Measurements from ENCODE around the gene PRPS1L1. TPM values are rescaled to one million over a fixed set of nuclear protein-coding genes. Genes with fewer than 3 reads are reported as not detected.

Gene PRPS1L1
- total and polyA plus RNA-seq, 10 of the 15 experiments (the other 5 are each of a cell fraction or from before 2014, with no cell fraction given), result not detected

DNA sequence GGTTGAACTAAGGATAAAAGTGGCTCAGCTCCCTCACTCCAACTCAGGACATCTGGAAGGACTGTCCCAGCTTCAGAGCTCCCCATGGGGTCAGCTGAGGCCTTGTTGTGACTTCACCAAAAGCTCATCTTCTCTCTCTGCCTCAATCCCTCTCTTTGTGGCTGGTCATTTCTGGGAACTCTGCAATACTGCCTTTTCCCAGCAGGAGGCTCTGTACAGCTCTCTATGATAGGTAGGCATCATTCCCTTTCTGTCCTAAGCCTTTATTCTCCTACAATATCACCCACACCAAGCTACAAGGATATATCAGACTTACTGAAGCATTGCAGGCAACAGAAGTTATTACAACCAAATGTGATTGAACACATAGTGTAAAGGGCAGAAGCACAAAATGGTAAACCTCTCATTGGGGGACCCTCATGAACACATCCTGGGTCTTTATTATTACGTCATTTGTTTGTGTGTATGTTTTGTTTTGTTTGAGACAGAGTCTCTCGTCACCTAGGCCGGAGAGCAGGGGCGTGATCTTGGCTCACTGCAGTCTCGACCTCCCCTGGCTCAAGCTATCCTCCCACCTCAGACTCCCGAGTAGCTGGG, 36.7 kb upstream of the PRPS1L1 start:
- Histone ChIP-seq H3K79me2 (ENCODE audit: control insufficient read depth, insufficient read depth, low read length) (no peaks in the 10 kb centered on the region), H3K27ac (ENCODE audit: control insufficient read depth, insufficient read depth) (no peak overlapping the region), H4K20me1 (ENCODE audit: control insufficient read depth, insufficient read depth) (no peaks in the 10 kb centered on the region), H2AFZ (ENCODE audit: control insufficient read depth, low read depth, low read length) (no peak overlapping the region), H3K36me3 (ENCODE audit: control insufficient read depth in 2 of 2, insufficient read depth in 2 of 2, low read length in 1 of 2) (no peaks in the 10 kb centered on the region), H3K4me3 (no peak overlapping the region), H3K27me3 (replicated peaks in 1 of 2; ENCODE audit: control insufficient read depth in 2 of 2, insufficient read depth in 2 of 2, low read length in 1 of 2) (no peaks in the 10 kb centered on the region), H3K9me3 (replicated peaks; ENCODE audit: control insufficient read depth, insufficient read depth, low read length) (no peaks in the 10 kb centered on the region), H3K4me2 (ENCODE audit: control insufficient read depth, insufficient read depth) (no peak overlapping the region), H3K9ac (ENCODE audit: control insufficient read depth, insufficient read depth, low read length) (no peak overlapping the region), H3K4me1 (ENCODE audit: control insufficient read depth, insufficient read depth, low read length) (no peaks in the 10 kb centered on the region)
- FAIRE-seq (no peak), ATAC-seq (peak; percentile 68), DNase-seq (ENCODE audit: low read depth, low spot score) (no peak)
- 21% methylated on average over 6 of the region's 6 CpGs for WGBS (ENCODE audit: insufficient coverage, insufficient replicate concordance, low lambda C conversion rate, missing lambda C conversion rate)
- intact Hi-C loops (cut with micrococcal nuclease; ENCODE audit: unreplicated experiment), result loop anchor here (1.0 kb wide), 1 partner anchor 281 kb away; no protein-coding TSS in a partner anchor
- no TSS peak for BruUV-seq (replicated peaks)
- POLR2A ChIA-PET, result no interaction called here
- in situ Hi-C loops (cut with MboI), result no loop called here
- RAD21 ChIA-PET (ENCODE audit: unreplicated experiment), result interaction anchor here (1.2 to 1.7 kb wide), 2 partner anchors 153 to 294 kb away, joined by 3 read pairs; no protein-coding TSS in a partner anchor
- CTCF ChIA-PET, result interaction anchor here (0.6 to 1.4 kb wide), 13 partner anchors 10 to 293 kb away, joined by 3 to 8 read pairs (median 4); no protein-coding TSS in a partner anchor
- SMC1A ChIA-PET (ENCODE audit: uncharacterized antibody, unreplicated experiment), result interaction anchor here (0.6 to 2.0 kb wide), 9 partner anchors 15 to 357 kb away, joined by 3 to 5 read pairs (median 3); no protein-coding TSS in a partner anchor
- TF ChIP-seq, protein P1, sequence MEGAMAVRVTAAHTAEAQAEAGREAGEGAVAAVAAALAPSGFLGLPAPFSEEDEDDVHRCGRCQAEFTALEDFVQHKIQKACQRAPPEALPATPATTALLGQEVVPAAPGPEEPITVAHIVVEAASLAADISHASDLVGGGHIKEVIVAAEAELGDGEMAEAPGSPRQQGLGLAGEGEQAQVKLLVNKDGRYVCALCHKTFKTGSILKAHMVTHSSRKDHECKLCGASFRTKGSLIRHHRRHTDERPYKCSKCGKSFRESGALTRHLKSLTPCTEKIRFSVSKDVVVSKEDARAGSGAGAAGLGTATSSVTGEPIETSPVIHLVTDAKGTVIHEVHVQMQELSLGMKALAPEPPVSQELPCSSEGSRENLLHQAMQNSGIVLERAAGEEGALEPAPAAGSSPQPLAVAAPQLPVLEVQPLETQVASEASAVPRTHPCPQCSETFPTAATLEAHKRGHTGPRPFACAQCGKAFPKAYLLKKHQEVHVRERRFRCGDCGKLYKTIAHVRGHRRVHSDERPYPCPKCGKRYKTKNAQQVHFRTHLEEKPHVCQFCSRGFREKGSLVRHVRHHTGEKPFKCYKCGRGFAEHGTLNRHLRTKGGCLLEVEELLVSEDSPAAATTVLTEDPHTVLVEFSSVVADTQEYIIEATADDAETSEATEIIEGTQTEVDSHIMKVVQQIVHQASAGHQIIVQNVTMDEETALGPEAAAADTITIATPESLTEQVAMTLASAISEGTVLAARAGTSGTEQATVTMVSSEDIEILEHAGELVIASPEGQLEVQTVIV (IDR thresholded peaks at IDR 0.05; ENCODE audit: borderline replicate concordance, partially characterized antibody), result no peak
- TF ChIP-seq TCF7 (IDR thresholded peaks at IDR 0.05; ENCODE audit: borderline replicate concordance) (no peak), SMAD5 (IDR thresholded peaks at IDR 0.05; ENCODE audit: low read depth) (no peak), RUNX3 (IDR thresholded peaks at IDR 0.05; ENCODE audit: low read length) (no peak), SMC3 (IDR thresholded peaks at IDR 0.05; ENCODE audit: borderline replicate concordance, low read length) (peak; percentile 46; the same call in 1 of the 2 replicates), RAD21 (IDR thresholded peaks at IDR 0.05; ENCODE audit: insufficient read depth, low read depth, low read length) (peak; percentile 23; the same call in 1 of the 2 replicates), IKZF2 (IDR thresholded peaks at IDR 0.05) (no peak), WRNIP1 (IDR thresholded peaks at IDR 0.05; ENCODE audit: borderline replicate concordance, low read depth, low read length) (no peak)
- TF ChIP-seq, protein P2, sequence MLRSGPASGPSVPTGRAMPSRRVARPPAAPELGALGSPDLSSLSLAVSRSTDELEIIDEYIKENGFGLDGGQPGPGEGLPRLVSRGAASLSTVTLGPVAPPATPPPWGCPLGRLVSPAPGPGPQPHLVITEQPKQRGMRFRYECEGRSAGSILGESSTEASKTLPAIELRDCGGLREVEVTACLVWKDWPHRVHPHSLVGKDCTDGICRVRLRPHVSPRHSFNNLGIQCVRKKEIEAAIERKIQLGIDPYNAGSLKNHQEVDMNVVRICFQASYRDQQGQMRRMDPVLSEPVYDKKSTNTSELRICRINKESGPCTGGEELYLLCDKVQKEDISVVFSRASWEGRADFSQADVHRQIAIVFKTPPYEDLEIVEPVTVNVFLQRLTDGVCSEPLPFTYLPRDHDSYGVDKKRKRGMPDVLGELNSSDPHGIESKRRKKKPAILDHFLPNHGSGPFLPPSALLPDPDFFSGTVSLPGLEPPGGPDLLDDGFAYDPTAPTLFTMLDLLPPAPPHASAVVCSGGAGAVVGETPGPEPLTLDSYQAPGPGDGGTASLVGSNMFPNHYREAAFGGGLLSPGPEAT (IDR thresholded peaks at IDR 0.05; ENCODE audit: low read depth), result no peak
- TF ChIP-seq, protein P3, sequence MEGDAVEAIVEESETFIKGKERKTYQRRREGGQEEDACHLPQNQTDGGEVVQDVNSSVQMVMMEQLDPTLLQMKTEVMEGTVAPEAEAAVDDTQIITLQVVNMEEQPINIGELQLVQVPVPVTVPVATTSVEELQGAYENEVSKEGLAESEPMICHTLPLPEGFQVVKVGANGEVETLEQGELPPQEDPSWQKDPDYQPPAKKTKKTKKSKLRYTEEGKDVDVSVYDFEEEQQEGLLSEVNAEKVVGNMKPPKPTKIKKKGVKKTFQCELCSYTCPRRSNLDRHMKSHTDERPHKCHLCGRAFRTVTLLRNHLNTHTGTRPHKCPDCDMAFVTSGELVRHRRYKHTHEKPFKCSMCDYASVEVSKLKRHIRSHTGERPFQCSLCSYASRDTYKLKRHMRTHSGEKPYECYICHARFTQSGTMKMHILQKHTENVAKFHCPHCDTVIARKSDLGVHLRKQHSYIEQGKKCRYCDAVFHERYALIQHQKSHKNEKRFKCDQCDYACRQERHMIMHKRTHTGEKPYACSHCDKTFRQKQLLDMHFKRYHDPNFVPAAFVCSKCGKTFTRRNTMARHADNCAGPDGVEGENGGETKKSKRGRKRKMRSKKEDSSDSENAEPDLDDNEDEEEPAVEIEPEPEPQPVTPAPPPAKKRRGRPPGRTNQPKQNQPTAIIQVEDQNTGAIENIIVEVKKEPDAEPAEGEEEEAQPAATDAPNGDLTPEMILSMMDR (IDR thresholded peaks at IDR 0.05 in 2 of 3, conservative IDR thresholded peaks at IDR 0.05 in 1 of 3; ENCODE audit: control insufficient read depth in 2 of 3, extremely low read depth in 1 of 3, insufficient read depth in 1 of 3, low read depth in 3 of 3, low read length in 3 of 3), result peak; percentile 40 to 64 (median 64)
